Neural cell (in vitro differentiated cells): ENCODE data around the gene PRDM2.

ENCODE experiments used
- MXI1 ChIP-seq: fragments of 450-650 bp; conservative IDR thresholded peaks from 2 replicates; pipeline ENCODE4 v1.6.1; 2014; ENCODE audit warnings: antibody characterized with exemption, mild to moderate bottlenecking; ENCODE audit not compliant: poor library complexity, severe bottlenecking
- POLR2AphosphoS5 ChIP-seq: IDR thresholded peaks from 2 replicates; pipeline ENCODE4 v1.6.1; 2012
- SMC3 ChIP-seq: fragments of 450-650 bp; conservative IDR thresholded peaks from 2 replicates; pipeline ENCODE4 v1.6.1; 2014; ENCODE audit warnings: antibody characterized with exemption, mild to moderate bottlenecking, moderate library complexity; ENCODE audit not compliant: poor library complexity
- TAF1 ChIP-seq: IDR thresholded peaks from 2 replicates; pipeline ENCODE4 v1.6.1; 2012; ENCODE audit warnings: low read depth
- TF ChIP-seq, protein P1 (sequence below): fragments of 450-650 bp; IDR thresholded peaks from 2 replicates; pipeline ENCODE4 v1.5.1; 2014; ENCODE audit warnings: antibody characterized with exemption, mild to moderate bottlenecking, moderate library complexity; ENCODE audit not compliant: poor library complexity, severe bottlenecking

DNA sequence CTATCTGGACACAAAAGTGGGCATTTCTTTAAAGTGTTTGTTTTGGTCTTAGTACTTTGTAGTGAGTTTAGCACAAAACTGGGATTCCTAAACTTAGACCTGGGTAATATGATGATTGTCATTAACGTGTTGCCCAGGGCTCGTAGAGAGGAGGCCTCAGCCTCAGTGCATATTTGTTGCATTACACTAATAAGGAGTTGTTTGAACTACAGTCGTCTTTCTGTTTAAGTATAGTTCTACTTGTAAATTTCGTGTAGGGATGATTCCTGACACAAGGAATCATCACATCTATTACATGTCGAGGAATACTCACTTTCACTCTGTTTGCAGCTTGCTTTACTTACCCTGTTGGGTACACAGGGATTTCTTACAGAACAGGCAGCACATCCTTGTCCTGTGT lies 85.0 kb downstream of the PRDM2 start:
- TF ChIP-seq SMC3: no peak
- no peak for TF ChIP-seq POLR2AphosphoS5
- TF ChIP-seq, protein P1, sequence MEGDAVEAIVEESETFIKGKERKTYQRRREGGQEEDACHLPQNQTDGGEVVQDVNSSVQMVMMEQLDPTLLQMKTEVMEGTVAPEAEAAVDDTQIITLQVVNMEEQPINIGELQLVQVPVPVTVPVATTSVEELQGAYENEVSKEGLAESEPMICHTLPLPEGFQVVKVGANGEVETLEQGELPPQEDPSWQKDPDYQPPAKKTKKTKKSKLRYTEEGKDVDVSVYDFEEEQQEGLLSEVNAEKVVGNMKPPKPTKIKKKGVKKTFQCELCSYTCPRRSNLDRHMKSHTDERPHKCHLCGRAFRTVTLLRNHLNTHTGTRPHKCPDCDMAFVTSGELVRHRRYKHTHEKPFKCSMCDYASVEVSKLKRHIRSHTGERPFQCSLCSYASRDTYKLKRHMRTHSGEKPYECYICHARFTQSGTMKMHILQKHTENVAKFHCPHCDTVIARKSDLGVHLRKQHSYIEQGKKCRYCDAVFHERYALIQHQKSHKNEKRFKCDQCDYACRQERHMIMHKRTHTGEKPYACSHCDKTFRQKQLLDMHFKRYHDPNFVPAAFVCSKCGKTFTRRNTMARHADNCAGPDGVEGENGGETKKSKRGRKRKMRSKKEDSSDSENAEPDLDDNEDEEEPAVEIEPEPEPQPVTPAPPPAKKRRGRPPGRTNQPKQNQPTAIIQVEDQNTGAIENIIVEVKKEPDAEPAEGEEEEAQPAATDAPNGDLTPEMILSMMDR: no peak
- no peak for TF ChIP-seq MXI1
- TF ChIP-seq TAF1: no peak
